ENCODE results near the gene SIRPA. TPM values are rescaled to one million over a fixed set of nuclear protein-coding genes. Genes with fewer than 3 reads are reported as not detected.
A peak's percentile ranks its signal among the peaks of the same experiment; 100 is the strongest.

SIRPA gene
- total and polyA plus RNA-seq, 4 donors: 14.8 to 62.9 (median 28.3) TPM

- H3K27me3 ChIP-seq (ENCODE audit: control insufficient read depth in 1 of 2, insufficient read depth in 2 of 2, low read length in 1 of 2): no peaks in the 10 kb centered on the region
- intact Hi-C loops (cut with DNase I): no loop called here
- no peaks in the 10 kb centered on the region for H3K9me3 ChIP-seq (ENCODE audit: control insufficient read depth, low read length)
- no peak overlapping the region for H3K27ac ChIP-seq (ENCODE audit: low read depth in 1 of 2, low read length in 2 of 2)
- H3K4me3 ChIP-seq (ENCODE audit: low read length in 2 of 2): no peak overlapping the region
- H3K36me3 ChIP-seq (ENCODE audit: control insufficient read depth in 1 of 2, insufficient read depth in 2 of 2, low read length in 1 of 2): no peaks in the 10 kb centered on the region
- WGBS, 2 donors: 78 to 80% methylated on average over 7 of the region's 7 CpGs
- no peaks in the 10 kb centered on the region for H3K4me1 ChIP-seq (ENCODE audit: control insufficient read depth in 1 of 2, insufficient read depth in 2 of 2, low read length in 2 of 2)
- DNase-seq: no peak
- ATAC-seq (ENCODE audit: low FRiP score): peak; percentile 42
These were observed 6.3 kb upstream of the SIRPA start for GRCh38 chr20:1888796-1889463.

DNA sequence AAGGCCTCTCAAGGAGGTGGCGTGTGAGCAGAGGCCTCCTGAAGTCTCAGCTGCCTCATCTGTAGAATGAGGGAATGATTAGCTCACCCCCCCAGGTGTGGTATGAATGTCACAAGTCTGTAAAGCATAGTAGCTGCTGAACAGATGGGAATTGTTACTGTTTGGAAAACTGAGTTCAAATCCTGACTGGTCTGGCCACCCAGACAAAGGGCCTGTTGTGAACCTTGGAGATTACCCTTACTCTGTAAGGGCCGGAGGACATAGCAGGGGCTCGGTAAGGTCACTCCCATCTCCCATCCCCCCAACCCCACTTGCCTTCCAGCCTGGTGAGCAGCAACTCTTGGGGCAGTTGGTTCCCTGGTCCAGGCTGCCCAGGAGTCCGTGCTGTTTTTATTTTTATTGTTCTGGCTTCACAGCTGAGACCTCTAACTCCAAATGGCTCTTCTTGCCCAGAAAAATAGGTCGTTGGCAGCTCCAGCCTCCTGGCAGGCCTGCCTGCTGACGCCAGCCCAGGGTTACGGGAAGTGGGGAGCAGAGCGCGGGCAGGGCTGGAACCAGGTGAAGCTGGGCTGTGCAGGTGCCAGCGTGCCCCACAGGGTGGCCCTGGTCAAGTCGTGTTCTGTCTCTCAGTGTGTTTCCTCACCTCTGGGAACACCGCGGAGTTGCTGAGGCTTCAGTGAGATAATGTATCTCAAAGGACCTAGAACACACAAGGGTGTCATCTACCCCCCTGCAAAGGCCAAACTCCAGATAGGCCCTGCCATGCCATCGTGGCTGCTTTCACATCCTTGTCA lies 4.5 kb upstream of the SIRPA start:
- WGBS, 2 donors: 23% methylated on average over 14 of the region's 14 CpGs
- H3K36me3 ChIP-seq (ENCODE audit: control insufficient read depth in 1 of 2, insufficient read depth in 2 of 2, low read length in 1 of 2): no peaks in the 10 kb centered on the region
- H3K9me3 ChIP-seq (ENCODE audit: control insufficient read depth, low read length): no peaks in the 10 kb centered on the region
- no peaks in the 10 kb centered on the region for H3K27me3 ChIP-seq (ENCODE audit: control insufficient read depth in 1 of 2, insufficient read depth in 2 of 2, low read length in 1 of 2)
- no peaks in the 10 kb centered on the region for H3K4me1 ChIP-seq (ENCODE audit: control insufficient read depth in 1 of 2, insufficient read depth in 2 of 2, low read length in 2 of 2)
- DNase-seq: peak in 1 of 2 donors; percentile 82
- ATAC-seq (ENCODE audit: low FRiP score): no peak
- no peak overlapping the region for H3K4me3 ChIP-seq (ENCODE audit: low read length in 2 of 2)
- intact Hi-C loops (cut with DNase I): no loop called here
- H3K27ac ChIP-seq (ENCODE audit: low read depth in 1 of 2, low read length in 2 of 2): no peak overlapping the region

GRCh38 chr20:1891263-1892118 lies 3.7 kb upstream of the SIRPA start:
- H3K27me3 ChIP-seq (ENCODE audit: control insufficient read depth in 1 of 2, insufficient read depth in 2 of 2, low read length in 1 of 2): no peaks in the 10 kb centered on the region
- no peaks in the 10 kb centered on the region for H3K9me3 ChIP-seq (ENCODE audit: control insufficient read depth, low read length)
- intact Hi-C loops (cut with DNase I): no loop called here
- DNase-seq (no peak), ATAC-seq (ENCODE audit: low FRiP score) (no peak)
- H3K4me1 ChIP-seq (ENCODE audit: control insufficient read depth in 1 of 2, insufficient read depth in 2 of 2, low read length in 2 of 2): no peaks in the 10 kb centered on the region
- 91 to 93% methylated on average over 17 of the region's 17 CpGs for WGBS, 2 donors
- no peak overlapping the region for H3K27ac ChIP-seq (ENCODE audit: low read depth in 1 of 2, low read length in 2 of 2)
- H3K4me3 ChIP-seq (ENCODE audit: low read length in 2 of 2): no peak overlapping the region
- no peaks in the 10 kb centered on the region for H3K36me3 ChIP-seq (ENCODE audit: control insufficient read depth in 1 of 2, insufficient read depth in 2 of 2, low read length in 1 of 2)

- intact Hi-C loops (cut with DNase I): no loop called here
- WGBS, 2 donors: 95 to 98% methylated on average over 1 of the region's 1 CpG
- H3K4me1 ChIP-seq (ENCODE audit: control insufficient read depth in 1 of 2, insufficient read depth in 2 of 2, low read length in 2 of 2): no peaks in the 10 kb centered on the region
- H3K9me3 ChIP-seq (ENCODE audit: control insufficient read depth, low read length): no peaks in the 10 kb centered on the region
- no peak overlapping the region for H3K27ac ChIP-seq (ENCODE audit: low read depth in 1 of 2, low read length in 2 of 2)
- no peak for DNase-seq
- no peak for ATAC-seq (ENCODE audit: low FRiP score)
- no peaks in the 10 kb centered on the region for H3K36me3 ChIP-seq (ENCODE audit: control insufficient read depth in 1 of 2, insufficient read depth in 2 of 2, low read length in 1 of 2)
- no peaks in the 10 kb centered on the region for H3K27me3 ChIP-seq (ENCODE audit: control insufficient read depth in 1 of 2, insufficient read depth in 2 of 2, low read length in 1 of 2)
- H3K4me3 ChIP-seq (ENCODE audit: low read length in 2 of 2): no peak overlapping the region
These were observed 3.2 kb upstream of the SIRPA start for GRCh38 chr20:1892119-1892385.

DNA sequence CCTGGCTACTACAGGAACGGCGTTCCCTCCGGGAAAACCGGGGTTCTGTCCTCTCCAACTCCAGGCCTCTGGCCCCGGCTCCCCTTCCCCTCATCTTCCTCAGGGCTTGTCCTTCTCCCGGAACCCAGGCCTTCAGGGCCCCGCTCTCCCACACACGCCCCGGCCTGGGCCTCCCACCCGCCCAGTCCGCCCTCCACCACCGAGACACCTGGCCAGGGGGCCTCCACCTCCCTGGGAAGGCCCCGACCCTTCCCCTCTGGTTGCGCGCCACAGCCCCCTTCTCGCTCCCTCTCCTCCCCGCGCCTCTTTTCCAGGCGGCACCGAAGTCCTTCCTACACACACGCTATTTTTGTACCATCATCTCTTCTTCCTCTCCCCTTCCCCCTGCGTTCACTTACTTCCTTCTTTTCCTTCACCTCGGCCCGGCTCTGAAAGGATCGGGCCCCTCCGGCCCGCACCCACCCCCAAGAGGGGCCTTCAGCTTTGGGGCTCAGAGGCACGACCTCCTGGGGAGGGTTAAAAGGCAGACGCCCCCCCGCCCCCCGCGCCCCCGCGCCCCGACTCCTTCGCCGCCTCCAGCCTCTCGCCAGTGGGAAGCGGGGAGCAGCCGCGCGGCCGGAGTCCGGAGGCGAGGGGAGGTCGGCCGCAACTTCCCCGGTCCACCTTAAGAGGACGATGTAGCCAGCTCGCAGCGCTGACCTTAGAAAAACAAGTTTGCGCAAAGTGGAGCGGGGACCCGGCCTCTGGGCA lies 1.3 kb upstream of the SIRPA start:
- peak overlapping the region; percentile 66 to 73 for H3K27ac ChIP-seq (ENCODE audit: low read depth in 1 of 2, low read length in 2 of 2)
- intact Hi-C loops (cut with DNase I): loop anchor here (2.0 kb wide), 2 partner anchors 85 to 91 kb away; no protein-coding TSS in a partner anchor
- no peaks in the 10 kb centered on the region for H3K9me3 ChIP-seq (ENCODE audit: control insufficient read depth, low read length)
- no peaks in the 10 kb centered on the region for H3K36me3 ChIP-seq (ENCODE audit: control insufficient read depth in 1 of 2, insufficient read depth in 2 of 2, low read length in 1 of 2)
- H3K4me1 ChIP-seq (ENCODE audit: control insufficient read depth in 1 of 2, insufficient read depth in 2 of 2, low read length in 2 of 2): peaks cover 0 to 4% of the 10 kb centered on the region in 2 donors
- H3K4me3 ChIP-seq (ENCODE audit: low read length in 2 of 2): peak overlapping the region; percentile 67 to 92
- WGBS, 2 donors: 19 to 23% methylated on average over 31 to 54 of the region's 54 CpGs
- no peak for ATAC-seq (ENCODE audit: low FRiP score)
- H3K27me3 ChIP-seq (ENCODE audit: control insufficient read depth in 1 of 2, insufficient read depth in 2 of 2, low read length in 1 of 2): no peaks in the 10 kb centered on the region
- peak in 1 of 2 donors; percentile 85 for DNase-seq

GRCh38 chr20:1894471-1894950 lies 696 bp upstream of the SIRPA start:
- Histone ChIP-seq H3K27ac (ENCODE audit: low read depth in 1 of 2, low read length in 2 of 2) (peak overlapping the region; percentile 73 to 95), H3K4me3 (ENCODE audit: low read length in 2 of 2) (peak overlapping the region; percentile 67 to 92), H3K9me3 (ENCODE audit: control insufficient read depth, low read length) (no peaks in the 10 kb centered on the region), H3K4me1 (ENCODE audit: control insufficient read depth in 1 of 2, insufficient read depth in 2 of 2, low read length in 2 of 2) (peaks cover 0 to 4% of the 10 kb centered on the region in 2 donors), H3K36me3 (ENCODE audit: control insufficient read depth in 1 of 2, insufficient read depth in 2 of 2, low read length in 1 of 2) (no peaks in the 10 kb centered on the region), H3K27me3 (ENCODE audit: control insufficient read depth in 1 of 2, insufficient read depth in 2 of 2, low read length in 1 of 2) (no peaks in the 10 kb centered on the region)
- WGBS, 2 donors: 0% methylated on average over 26 to 70 of the region's 70 CpGs
- DNase-seq (peak; percentile 76 to 90), ATAC-seq (ENCODE audit: low FRiP score) (peak; percentile 61)
- intact Hi-C loops (cut with DNase I): loop anchor here (2.0 kb wide), 2 partner anchors 86 to 92 kb away; no protein-coding TSS in a partner anchor

DNA sequence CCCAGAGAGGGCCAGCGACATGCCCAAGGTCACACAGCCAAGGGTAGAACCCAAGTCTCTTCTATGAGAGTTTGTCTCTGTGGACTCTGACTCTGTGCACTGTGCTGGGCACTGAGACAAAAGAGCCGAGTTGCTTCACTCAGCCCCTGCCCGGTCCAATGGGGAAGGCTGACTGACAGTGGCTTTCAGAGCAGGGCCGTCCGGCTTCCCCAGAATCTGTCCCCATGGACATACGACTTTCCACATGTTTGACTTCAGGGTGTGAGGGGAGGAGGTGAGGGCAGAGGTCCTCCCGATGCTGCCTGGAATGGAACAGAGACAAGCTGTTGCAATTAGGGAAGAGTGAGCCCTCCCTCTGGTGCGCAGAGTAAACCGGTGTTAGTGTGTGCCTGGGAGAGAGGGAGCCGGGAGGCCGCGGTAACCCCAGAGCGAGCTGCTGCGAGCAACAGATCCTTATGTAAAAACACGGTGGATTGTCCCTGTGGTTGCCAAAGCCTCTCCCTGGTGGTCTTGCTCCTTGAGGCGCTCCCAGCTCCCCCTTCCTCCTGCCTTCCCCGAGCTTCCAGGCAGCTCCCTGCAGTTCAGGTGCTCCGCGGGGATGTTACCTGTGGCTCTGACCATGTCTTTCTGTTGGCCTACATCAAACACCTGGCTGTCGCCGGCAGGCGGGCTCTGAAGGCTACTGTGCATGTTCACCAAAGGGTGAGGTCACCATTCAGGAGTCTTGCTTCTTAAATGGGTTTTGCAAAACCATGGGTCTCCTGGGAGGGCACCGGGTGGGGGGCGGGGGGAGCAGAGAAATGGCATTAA lies 672 bp downstream of the SIRPA start:
- Histone ChIP-seq H3K4me1 (ENCODE audit: control insufficient read depth in 1 of 2, insufficient read depth in 2 of 2, low read length in 2 of 2) (peaks cover 0 to 4% of the 10 kb centered on the region in 2 donors), H3K27me3 (ENCODE audit: control insufficient read depth in 1 of 2, insufficient read depth in 2 of 2, low read length in 1 of 2) (no peaks in the 10 kb centered on the region), H3K4me3 (ENCODE audit: low read length in 2 of 2) (peak overlapping the region; percentile 67 to 92), H3K27ac (ENCODE audit: low read depth in 1 of 2, low read length in 2 of 2) (peak overlapping the region in 1 of 2 donors; percentile 74), H3K36me3 (ENCODE audit: control insufficient read depth in 1 of 2, insufficient read depth in 2 of 2, low read length in 1 of 2) (no peaks in the 10 kb centered on the region), H3K9me3 (ENCODE audit: control insufficient read depth, low read length) (no peaks in the 10 kb centered on the region)
- intact Hi-C loops (cut with DNase I): loop anchor here (2.0 to 5.0 kb wide), 4 partner anchors 36 to 206 kb away; partner anchors contain the start of gene STK35 (in 1 of the 2)
- peak; percentile 16 for ATAC-seq (ENCODE audit: low FRiP score)
- WGBS, 2 donors: 28 to 31% methylated on average over 19 to 24 of the region's 24 CpGs
- peak in 1 of 2 donors; percentile 67 for DNase-seq

All from aorta (tissue), 5 donors.